GM23338 (cell line): ENCODE measurements around the gene IGSF22. TPM values are rescaled to one million over a fixed set of nuclear protein-coding genes. Genes with fewer than 3 reads are reported as not detected.

Source experiments
- ATAC-seq: fragments of 200-7000 bp; cut with Tn5 transposase; 3 replicates; pipeline ENCODE4 v1.9.1; 2020
- DNase-seq: peaks from one replicate; pipeline ENCODE4 v3.0.0-alpha.2; 2015; ENCODE audit warnings: low spot score
- H2AFZ ChIP-seq: fragments of 200-600 bp; sonication (generic); 2 replicates; pipeline ENCODE4 v1.8.0; 2016; ENCODE audit warnings: antibody characterized with exemption, mild to moderate bottlenecking, moderate library complexity
- H3F3A ChIP-seq: fragments of 200-600 bp; sonication (generic); replicated peaks from 2 replicates; pipeline ENCODE4 v1.8.0; 2017; ENCODE audit warnings: antibody characterized with exemption, mixed run types, low read depth
- H3K27ac ChIP-seq: fragments of 200-600 bp; sonication (generic); 2 replicates; pipeline ENCODE4 v1.6.1; 2016; ENCODE audit warnings: low read depth
- H3K27me3 ChIP-seq: fragments of 200-600 bp; sonication (generic); 2 replicates; pipeline ENCODE4 v1.8.0; 2016; ENCODE audit warnings: mild to moderate bottlenecking, mixed run types, moderate library complexity; ENCODE audit not compliant: insufficient read depth
- H3K36me3 ChIP-seq: fragments of 200-600 bp; sonication (generic); 2 replicates; pipeline ENCODE4 v1.8.0; 2016; ENCODE audit warnings: mild to moderate bottlenecking; ENCODE audit not compliant: insufficient read depth
- H3K4me1 ChIP-seq: fragments of 200-600 bp; sonication (generic); 2 replicates; pipeline ENCODE4 v1.8.0; 2016; ENCODE audit warnings: mild to moderate bottlenecking, moderate library complexity; ENCODE audit not compliant: insufficient read depth
- H3K4me2 ChIP-seq: fragments of 200-600 bp; sonication (generic); 2 replicates; pipeline ENCODE4 v1.7.1; 2017; ENCODE audit warnings: mixed run types
- H3K4me3 ChIP-seq: fragments of 200-600 bp; sonication (generic); 2 replicates; pipeline ENCODE4 v1.6.1; 2016; ENCODE audit warnings: mixed run types
- H3K79me2 ChIP-seq: fragments of 200-600 bp; sonication (generic); replicated peaks from 2 replicates; pipeline ENCODE4 v1.8.0; 2017; ENCODE audit warnings: mild to moderate bottlenecking; ENCODE audit not compliant: insufficient read depth
- H3K9me2 ChIP-seq: fragments of 200-600 bp; sonication (generic); 2 replicates; pipeline ENCODE4 v1.8.0; 2017; ENCODE audit not compliant: insufficient read depth
- H4K20me1 ChIP-seq: fragments of 200-600 bp; sonication (generic); replicated peaks from 2 replicates; pipeline ENCODE4 v1.8.0; 2017; ENCODE audit warnings: mild to moderate bottlenecking; ENCODE audit not compliant: insufficient read depth
- H3K27ac Mint-ChIP-seq: 2 replicates; pipeline ENCODE4 v1.8.0; 2020; ENCODE audit warnings: inconsistent platforms, mild to moderate bottlenecking, moderate library complexity, mixed read lengths
- H3K27me3 Mint-ChIP-seq: 3 replicates; pipeline ENCODE4 v1.8.0; 2022; ENCODE audit warnings: low read depth, mild to moderate bottlenecking, moderate library complexity, mixed read lengths, inconsistent platforms; ENCODE audit not compliant: insufficient read depth, poor library complexity
- H3K36me3 Mint-ChIP-seq: 3 replicates; pipeline ENCODE4 v1.8.0; 2021; ENCODE audit warnings: low read depth, mild to moderate bottlenecking, inconsistent platforms, moderate library complexity, mixed read lengths
- H3K4me1 Mint-ChIP-seq: 3 replicates; pipeline ENCODE4 v1.8.0; 2020; ENCODE audit warnings: mild to moderate bottlenecking, inconsistent platforms, mixed read lengths
- H3K4me3 Mint-ChIP-seq: 3 replicates; pipeline ENCODE4 v1.8.0; 2021; ENCODE audit warnings: moderate library complexity, mild to moderate bottlenecking, inconsistent platforms, mixed read lengths
- H3K9me3 Mint-ChIP-seq: 3 replicates; pipeline ENCODE4 v1.8.0; 2020; ENCODE audit warnings: moderate library complexity, mild to moderate bottlenecking, inconsistent platforms, mixed read lengths
- CREB1 ChIP-seq: fragments of 250-450 bp; sonication (Bioruptor Pico); IDR thresholded peaks from 2 replicates; pipeline ENCODE4 v1.5.0; 2020; ENCODE audit warnings: low read depth, mild to moderate bottlenecking, moderate library complexity
- ETS1 ChIP-seq: IDR thresholded peaks from 2 replicates; pipeline ENCODE4 v1.6.1; 2016; ENCODE audit warnings: antibody characterized with exemption
- EZH2 ChIP-seq: fragments of 200-600 bp; sonication (generic); IDR thresholded peaks from one replicate; pipeline ENCODE4 v1.8.0; 2017; ENCODE audit warnings: antibody characterized with exemption, mild to moderate bottlenecking, low read depth; ENCODE audit not compliant: unreplicated experiment
- EZH2phosphoT487 ChIP-seq: fragments of 200-600 bp; sonication (generic); IDR thresholded peaks from one replicate; pipeline ENCODE4 v1.8.1; 2018; ENCODE audit warnings: antibody characterized with exemption; ENCODE audit not compliant: unreplicated experiment
- JUNB ChIP-seq: IDR thresholded peaks from one replicate; pipeline ENCODE4 v1.6.1; 2016; ENCODE audit warnings: antibody characterized with exemption; ENCODE audit not compliant: unreplicated experiment
- NANOG ChIP-seq: IDR thresholded peaks from 2 replicates; pipeline ENCODE4 v1.6.1; 2016; ENCODE audit warnings: antibody characterized with exemption, borderline replicate concordance
- POLR2AphosphoS5 ChIP-seq: IDR thresholded peaks from 2 replicates; pipeline ENCODE4 v1.6.1; 2016; ENCODE audit warnings: antibody characterized with exemption, low read depth
- REST ChIP-seq: IDR thresholded peaks from one replicate; pipeline ENCODE4 v1.6.1; 2018; ENCODE audit warnings: antibody characterized with exemption; ENCODE audit not compliant: unreplicated experiment
- STAT1 ChIP-seq: IDR thresholded peaks from one replicate; pipeline ENCODE4 v1.6.1; 2016; ENCODE audit warnings: antibody characterized with exemption; ENCODE audit not compliant: unreplicated experiment
- ZNF114 ChIP-seq: fragments of 250-450 bp; sonication (Bioruptor Pico); IDR thresholded peaks from 2 replicates; pipeline ENCODE4 v1.5.0; 2020; ENCODE audit warnings: mild to moderate bottlenecking, moderate library complexity
- ZNF331 ChIP-seq: fragments of 250-450 bp; sonication (Bioruptor Pico); IDR thresholded peaks from 2 replicates; pipeline ENCODE4 v1.5.0; 2020; ENCODE audit warnings: low read depth, mild to moderate bottlenecking, moderate library complexity
- polyA plus RNA-seq: library from polyadenylated mRNA; unstranded; fragments of >200 nt; fragmentation: Nextera tagmentation; extraction: Ambion mirVana; gene quantifications from 2 replicates; pipeline ENCODE4 v1.2.1, GENCODE V29; 2016
- total RNA-seq: library from RNA; depleted of rRNA; stranded (reverse); fragments of >200 nt; shearing (Covaris generic); gene quantifications from 2 replicates; pipeline ENCODE4 v1.2.3, GENCODE V29; 2014

The IGSF22 gene
- total and polyA plus RNA-seq, 2 experiments from 2014 or later, result 0.37 TPM; not detected in 1

GRCh38 chr11:18704045-18704645, 21.8 kb downstream of the IGSF22 start:
- Mint-ChIP-seq H3K27me3 (peaks cover 15% of the 10 kb centered on the region), H3K27ac (no peak overlapping the region), H3K36me3 (no peaks in the 10 kb centered on the region; the same call in 2 of the 3 replicates), H3K4me1 (peaks cover 14% of the 10 kb centered on the region; the same call in 2 of the 3 replicates), H3K4me3 (no peak overlapping the region), H3K9me3 (no peaks in the 10 kb centered on the region)
- H3K27ac ChIP-seq, result no peak overlapping the region
- ATAC-seq (no peak), DNase-seq (no peak)
- H3F3A ChIP-seq, result 0 out of 2 replicates have a peak, but pooled peaks cover 2% of the 10 kb centered on the region
- no peak overlapping the region for H3K4me3 ChIP-seq
- no peaks in the 10 kb centered on the region for H3K79me2 ChIP-seq
- H4K20me1 ChIP-seq, result no peaks in the 10 kb centered on the region
- TF ChIP-seq JUNB, result no peak
- TF ChIP-seq STAT1, result no peak
- no peak for TF ChIP-seq ZNF114 (CRISPR knock-in tag)
- TF ChIP-seq REST, result no peak
- no peak for TF ChIP-seq CREB1
- TF ChIP-seq NANOG, result no peak
- TF ChIP-seq ZNF331 (CRISPR knock-in tag), result no peak
- TF ChIP-seq ETS1, result no peak
- TF ChIP-seq POLR2AphosphoS5, result no peak
- H3K4me2 ChIP-seq, result no peak overlapping the region
- peaks cover 23% of the 10 kb centered on the region for H3K27me3 ChIP-seq
- H3K9me2 ChIP-seq, result no peaks in the 10 kb centered on the region
- no peak overlapping the region for H2AFZ ChIP-seq
- no peaks in the 10 kb centered on the region for H3K36me3 ChIP-seq
- H3K4me1 ChIP-seq, result peaks cover 17% of the 10 kb centered on the region; the same call in 1 of the 2 replicates

GRCh38 chr11:18703001-18703763, 22.8 kb downstream of the IGSF22 start:
- H2AFZ ChIP-seq, result no peak overlapping the region
- H4K20me1 ChIP-seq, result no peaks in the 10 kb centered on the region
- H3K79me2 ChIP-seq, result no peaks in the 10 kb centered on the region
- H3K27ac Mint-ChIP-seq, result no peak overlapping the region
- no peaks in the 10 kb centered on the region for H3K36me3 ChIP-seq
- H3K4me3 ChIP-seq, result no peak overlapping the region
- ATAC-seq, result no peak
- no peaks in the 10 kb centered on the region; the same call in 2 of the 3 replicates for H3K36me3 Mint-ChIP-seq
- DNase-seq, result no peak
- no peak overlapping the region for H3K27ac ChIP-seq
- H3K27me3 Mint-ChIP-seq, result peaks cover 17% of the 10 kb centered on the region
- H3K4me1 Mint-ChIP-seq, result peaks cover 14% of the 10 kb centered on the region; the same call in 2 of the 3 replicates
- no peak overlapping the region for H3K4me3 Mint-ChIP-seq
- no peak overlapping the region for H3K4me2 ChIP-seq
- H3F3A ChIP-seq, result 0 out of 2 replicates have a peak, but pooled peaks cover 2% of the 10 kb centered on the region
- H3K9me3 Mint-ChIP-seq, result no peaks in the 10 kb centered on the region
- peaks cover 23% of the 10 kb centered on the region for H3K27me3 ChIP-seq
- H3K4me1 ChIP-seq, result peaks cover 17% of the 10 kb centered on the region; the same call in 1 of the 2 replicates
- H3K9me2 ChIP-seq, result no peaks in the 10 kb centered on the region
- TF ChIP-seq ETS1 (no peak), ZNF114 (CRISPR knock-in tag) (no peak), STAT1 (no peak), CREB1 (no peak), EZH2phosphoT487 (no peak), EZH2 (no peak), ZNF331 (CRISPR knock-in tag) (no peak), JUNB (no peak), POLR2AphosphoS5 (no peak), REST (no peak), NANOG (no peak)
